ENCODE measurements around the gene ABHD11.

ABHD11 gene

DNA sequence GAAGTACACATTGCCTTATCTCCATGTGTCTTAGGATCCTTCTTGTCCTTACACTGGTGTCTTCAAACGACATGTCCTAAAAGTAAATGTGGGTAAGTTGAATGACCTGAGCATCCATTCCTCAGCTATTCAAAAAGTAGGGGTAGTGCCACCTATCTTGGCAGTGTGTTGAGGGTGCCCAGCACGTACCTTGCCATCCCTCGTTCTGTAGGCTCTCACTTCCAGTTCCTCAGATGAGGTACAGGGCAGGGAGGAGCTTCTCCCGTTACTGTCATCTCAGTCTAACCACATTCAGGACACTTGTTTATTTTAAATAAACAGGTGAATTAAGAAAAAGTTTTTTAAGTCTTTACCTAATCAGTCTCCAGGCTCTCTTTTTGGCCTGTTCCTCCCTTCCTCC is 42.2 kb downstream of the ABHD11 start:
- H3K27ac ChIP-seq, result no peak overlapping the region
- TF ChIP-seq ZFX (IDR thresholded peaks at IDR 0.05), result no peak
- TF ChIP-seq, protein P1, sequence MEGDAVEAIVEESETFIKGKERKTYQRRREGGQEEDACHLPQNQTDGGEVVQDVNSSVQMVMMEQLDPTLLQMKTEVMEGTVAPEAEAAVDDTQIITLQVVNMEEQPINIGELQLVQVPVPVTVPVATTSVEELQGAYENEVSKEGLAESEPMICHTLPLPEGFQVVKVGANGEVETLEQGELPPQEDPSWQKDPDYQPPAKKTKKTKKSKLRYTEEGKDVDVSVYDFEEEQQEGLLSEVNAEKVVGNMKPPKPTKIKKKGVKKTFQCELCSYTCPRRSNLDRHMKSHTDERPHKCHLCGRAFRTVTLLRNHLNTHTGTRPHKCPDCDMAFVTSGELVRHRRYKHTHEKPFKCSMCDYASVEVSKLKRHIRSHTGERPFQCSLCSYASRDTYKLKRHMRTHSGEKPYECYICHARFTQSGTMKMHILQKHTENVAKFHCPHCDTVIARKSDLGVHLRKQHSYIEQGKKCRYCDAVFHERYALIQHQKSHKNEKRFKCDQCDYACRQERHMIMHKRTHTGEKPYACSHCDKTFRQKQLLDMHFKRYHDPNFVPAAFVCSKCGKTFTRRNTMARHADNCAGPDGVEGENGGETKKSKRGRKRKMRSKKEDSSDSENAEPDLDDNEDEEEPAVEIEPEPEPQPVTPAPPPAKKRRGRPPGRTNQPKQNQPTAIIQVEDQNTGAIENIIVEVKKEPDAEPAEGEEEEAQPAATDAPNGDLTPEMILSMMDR (conservative IDR thresholded peaks at IDR 0.05), result no peak

DNA sequence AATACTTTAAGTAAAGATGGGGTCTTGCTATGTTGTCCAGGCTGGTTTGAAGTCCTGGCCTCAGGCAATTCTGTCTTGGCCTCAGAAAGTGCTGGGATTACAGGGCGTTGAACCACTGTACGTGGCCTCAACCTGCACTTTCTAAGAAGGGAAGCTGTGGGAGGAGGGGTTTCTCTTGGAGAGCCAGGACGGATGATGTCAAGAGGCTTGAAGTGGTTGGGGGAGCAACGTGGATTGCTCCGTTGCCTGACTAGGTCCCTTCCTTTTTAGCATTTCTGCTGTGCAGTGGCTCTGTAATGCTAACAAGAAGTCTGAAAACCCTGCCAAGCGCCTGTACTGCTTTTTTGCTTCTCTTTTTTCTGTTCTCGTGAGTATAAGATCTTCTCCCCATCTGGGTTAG is 48.0 kb downstream of the ABHD11 start:
- H3K27ac ChIP-seq, result no peak overlapping the region
- no peak for TF ChIP-seq ZFX (IDR thresholded peaks at IDR 0.05)
- TF ChIP-seq, protein P1 (conservative IDR thresholded peaks at IDR 0.05), result no peak

DNA sequence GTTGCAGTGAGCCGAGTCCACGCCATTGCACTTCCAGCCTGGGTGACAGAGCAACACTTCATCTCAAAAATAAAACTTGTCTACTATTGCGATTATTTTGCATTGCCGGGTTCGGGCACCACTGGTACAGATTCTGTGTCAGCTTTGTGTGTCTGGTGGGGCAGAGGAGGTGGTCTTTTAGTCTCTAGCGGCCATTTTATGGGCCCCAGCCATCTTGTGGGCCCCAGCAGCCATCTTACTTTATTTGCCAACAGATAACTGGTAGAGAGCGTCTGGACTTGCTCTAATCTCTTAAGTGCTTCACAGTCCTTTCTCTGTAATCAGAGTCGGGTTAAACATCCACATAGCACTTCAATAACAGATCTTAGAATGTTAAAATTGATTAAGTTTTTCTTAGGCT is 50.3 kb downstream of the ABHD11 start:
- TF ChIP-seq ZFX (IDR thresholded peaks at IDR 0.05), result no peak
- TF ChIP-seq, protein P1 (conservative IDR thresholded peaks at IDR 0.05), result no peak

More for the DNA sequence above, 50.3 kb downstream of the ABHD11 start:
- no peak overlapping the region for H3K27ac ChIP-seq

All from C4-2B (cell line).